ENCODE results near the gene NDFIP2. TPM values are rescaled to one million over a fixed set of nuclear protein-coding genes. Genes with fewer than 3 reads are reported as not detected.

Gene NDFIP2
- polyA plus RNA-seq, 2 of the 4 experiments (the other 2 are of a cell fraction): 23.2 to 39.9 TPM

DNA sequence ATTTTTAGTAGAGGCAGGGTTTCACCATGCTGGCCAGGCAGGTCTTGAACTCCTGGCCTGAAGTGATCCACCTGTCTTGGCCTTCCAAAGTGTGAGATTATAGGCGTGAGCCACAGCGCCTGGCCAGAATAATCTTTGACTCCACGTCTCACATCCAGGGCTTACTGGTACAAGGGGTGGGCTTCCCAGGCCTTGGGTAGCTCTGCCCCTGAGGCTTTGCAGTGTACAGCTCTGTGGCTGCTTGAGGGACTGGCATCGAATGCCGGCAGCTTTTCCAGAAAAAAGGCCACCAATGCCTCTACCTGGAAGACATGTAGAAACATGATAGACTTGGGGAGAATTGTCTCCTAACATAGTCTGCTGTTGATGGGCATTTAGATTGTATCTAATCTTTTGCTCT, 57.8 kb downstream of the NDFIP2 start:
- POLR2A ChIA-PET: no interaction called here
- WGBS (ENCODE audit: missing lambda C conversion rate): 86% methylated on average over 4 of the region's 5 CpGs
- Histone ChIP-seq H3K9me3 (no peaks in the 10 kb centered on the region), H3K27ac (no peak overlapping the region), H3K4me2 (no peak overlapping the region), H3K4me1 (peaks cover 5% of the 10 kb centered on the region; the same call in 2 of the 3 replicates), H3K4me3 (no peak overlapping the region)
- DNase-seq (ENCODE audit: low read depth in 1 of 2, low spot score in 1 of 2) (no peak), FAIRE-seq (no peak), ATAC-seq (no peak)
- no peak for TF ChIP-seq ESRRA (IDR thresholded peaks at IDR 0.05; ENCODE audit: borderline replicate concordance, low read length)
- no peak for TF ChIP-seq CBX8 (IDR thresholded peaks at IDR 0.05)
- TF ChIP-seq MYC (IDR thresholded peaks at IDR 0.05; ENCODE audit: borderline replicate concordance, low read length): no peak
- TF ChIP-seq TFCP2L1 (CRISPR knock-in tag; IDR thresholded peaks at IDR 0.05): no peak
- TF ChIP-seq, protein P1, sequence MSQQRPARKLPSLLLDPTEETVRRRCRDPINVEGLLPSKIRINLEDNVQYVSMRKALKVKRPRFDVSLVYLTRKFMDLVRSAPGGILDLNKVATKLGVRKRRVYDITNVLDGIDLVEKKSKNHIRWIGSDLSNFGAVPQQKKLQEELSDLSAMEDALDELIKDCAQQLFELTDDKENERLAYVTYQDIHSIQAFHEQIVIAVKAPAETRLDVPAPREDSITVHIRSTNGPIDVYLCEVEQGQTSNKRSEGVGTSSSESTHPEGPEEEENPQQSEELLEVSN (IDR thresholded peaks at IDR 0.05; ENCODE audit: borderline replicate concordance, low read depth): no peak
- TF ChIP-seq, protein P2, sequence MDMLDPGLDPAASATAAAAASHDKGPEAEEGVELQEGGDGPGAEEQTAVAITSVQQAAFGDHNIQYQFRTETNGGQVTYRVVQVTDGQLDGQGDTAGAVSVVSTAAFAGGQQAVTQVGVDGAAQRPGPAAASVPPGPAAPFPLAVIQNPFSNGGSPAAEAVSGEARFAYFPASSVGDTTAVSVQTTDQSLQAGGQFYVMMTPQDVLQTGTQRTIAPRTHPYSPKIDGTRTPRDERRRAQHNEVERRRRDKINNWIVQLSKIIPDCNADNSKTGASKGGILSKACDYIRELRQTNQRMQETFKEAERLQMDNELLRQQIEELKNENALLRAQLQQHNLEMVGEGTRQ (IDR thresholded peaks at IDR 0.05): no peak
- TF ChIP-seq EHMT2 (IDR thresholded peaks at IDR 0.05; ENCODE audit: low read depth): no peak
- TF ChIP-seq MAFK (IDR thresholded peaks at IDR 0.05; ENCODE audit: partially characterized antibody): no peak
- TF ChIP-seq GATA3 (IDR thresholded peaks at IDR 0.05; ENCODE audit: borderline replicate concordance): no peak
- TF ChIP-seq JUNB (IDR thresholded peaks at IDR 0.05): no peak
- no peak for TF ChIP-seq NR3C1 (IDR thresholded peaks at IDR 0.05)
- TF ChIP-seq FOSB (CRISPR knock-in tag; IDR thresholded peaks at IDR 0.05): no peak
- no peak for TF ChIP-seq CBX2 (IDR thresholded peaks at IDR 0.05; ENCODE audit: borderline replicate concordance, low read depth)
- TF ChIP-seq, protein P3, sequence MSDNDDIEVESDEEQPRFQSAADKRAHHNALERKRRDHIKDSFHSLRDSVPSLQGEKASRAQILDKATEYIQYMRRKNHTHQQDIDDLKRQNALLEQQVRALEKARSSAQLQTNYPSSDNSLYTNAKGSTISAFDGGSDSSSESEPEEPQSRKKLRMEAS (IDR thresholded peaks at IDR 0.05): no peak
- TF ChIP-seq, protein P4, sequence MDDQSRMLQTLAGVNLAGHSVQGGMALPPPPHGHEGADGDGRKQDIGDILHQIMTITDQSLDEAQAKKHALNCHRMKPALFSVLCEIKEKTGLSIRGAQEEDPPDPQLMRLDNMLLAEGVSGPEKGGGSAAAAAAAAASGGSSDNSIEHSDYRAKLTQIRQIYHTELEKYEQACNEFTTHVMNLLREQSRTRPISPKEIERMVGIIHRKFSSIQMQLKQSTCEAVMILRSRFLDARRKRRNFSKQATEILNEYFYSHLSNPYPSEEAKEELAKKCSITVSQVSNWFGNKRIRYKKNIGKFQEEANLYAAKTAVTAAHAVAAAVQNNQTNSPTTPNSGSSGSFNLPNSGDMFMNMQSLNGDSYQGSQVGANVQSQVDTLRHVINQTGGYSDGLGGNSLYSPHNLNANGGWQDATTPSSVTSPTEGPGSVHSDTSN (IDR thresholded peaks at IDR 0.05): no peak
- no peak for TF ChIP-seq HEYL (CRISPR knock-in tag; IDR thresholded peaks at IDR 0.05)
- no peak for TF ChIP-seq ZC3H11A (IDR thresholded peaks at IDR 0.05)
- TF ChIP-seq RCOR1 (IDR thresholded peaks at IDR 0.05; ENCODE audit: low read depth, low read length): no peak
- no peak for TF ChIP-seq HDAC2 (IDR thresholded peaks at IDR 0.05)
- CTCF ChIA-PET: interaction anchor here (1.1 to 4.7 kb wide), 4 partner anchors 37 to 147 kb away, joined by 3 to 52 read pairs (median 6); no protein-coding TSS in a partner anchor

DNA sequence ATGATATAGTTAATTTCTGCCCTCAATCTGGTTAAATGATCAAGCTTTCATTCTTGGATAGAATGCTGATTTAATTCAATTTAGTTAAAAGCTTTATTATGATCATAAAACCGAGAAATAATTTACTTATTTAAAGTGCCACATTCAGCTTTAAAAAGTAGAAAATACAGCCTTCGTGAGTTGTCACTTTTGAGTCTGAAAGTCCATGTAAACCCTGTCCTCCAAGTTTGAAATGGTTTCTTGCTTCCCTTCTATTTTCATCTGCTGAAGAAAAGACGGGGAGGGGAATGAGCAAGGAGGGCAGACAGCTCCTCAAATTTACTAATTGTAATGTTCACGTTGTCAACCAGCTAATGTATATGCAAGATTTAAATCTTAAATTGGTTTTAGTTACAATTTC, 59.5 kb downstream of the NDFIP2 start:
- H3K27ac ChIP-seq: no peak overlapping the region
- no peak for DNase-seq (ENCODE audit: low read depth in 1 of 2, low spot score in 1 of 2)
- POLR2A ChIA-PET: interaction anchor here (1.2 kb wide), 1 partner anchor 59 kb away, joined by 3 read pairs; no protein-coding TSS in a partner anchor
- H3K4me1 ChIP-seq: no peaks in the 10 kb centered on the region
- CTCF ChIA-PET: interaction anchor here (0.8 to 4.7 kb wide), 5 partner anchors 12 to 149 kb away, joined by 3 to 52 read pairs (median 3); no protein-coding TSS in a partner anchor
- ATAC-seq: no peak
- TF ChIP-seq, protein P5, sequence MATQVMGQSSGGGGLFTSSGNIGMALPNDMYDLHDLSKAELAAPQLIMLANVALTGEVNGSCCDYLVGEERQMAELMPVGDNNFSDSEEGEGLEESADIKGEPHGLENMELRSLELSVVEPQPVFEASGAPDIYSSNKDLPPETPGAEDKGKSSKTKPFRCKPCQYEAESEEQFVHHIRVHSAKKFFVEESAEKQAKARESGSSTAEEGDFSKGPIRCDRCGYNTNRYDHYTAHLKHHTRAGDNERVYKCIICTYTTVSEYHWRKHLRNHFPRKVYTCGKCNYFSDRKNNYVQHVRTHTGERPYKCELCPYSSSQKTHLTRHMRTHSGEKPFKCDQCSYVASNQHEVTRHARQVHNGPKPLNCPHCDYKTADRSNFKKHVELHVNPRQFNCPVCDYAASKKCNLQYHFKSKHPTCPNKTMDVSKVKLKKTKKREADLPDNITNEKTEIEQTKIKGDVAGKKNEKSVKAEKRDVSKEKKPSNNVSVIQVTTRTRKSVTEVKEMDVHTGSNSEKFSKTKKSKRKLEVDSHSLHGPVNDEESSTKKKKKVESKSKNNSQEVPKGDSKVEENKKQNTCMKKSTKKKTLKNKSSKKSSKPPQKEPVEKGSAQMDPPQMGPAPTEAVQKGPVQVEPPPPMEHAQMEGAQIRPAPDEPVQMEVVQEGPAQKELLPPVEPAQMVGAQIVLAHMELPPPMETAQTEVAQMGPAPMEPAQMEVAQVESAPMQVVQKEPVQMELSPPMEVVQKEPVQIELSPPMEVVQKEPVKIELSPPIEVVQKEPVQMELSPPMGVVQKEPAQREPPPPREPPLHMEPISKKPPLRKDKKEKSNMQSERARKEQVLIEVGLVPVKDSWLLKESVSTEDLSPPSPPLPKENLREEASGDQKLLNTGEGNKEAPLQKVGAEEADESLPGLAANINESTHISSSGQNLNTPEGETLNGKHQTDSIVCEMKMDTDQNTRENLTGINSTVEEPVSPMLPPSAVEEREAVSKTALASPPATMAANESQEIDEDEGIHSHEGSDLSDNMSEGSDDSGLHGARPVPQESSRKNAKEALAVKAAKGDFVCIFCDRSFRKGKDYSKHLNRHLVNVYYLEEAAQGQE (IDR thresholded peaks at IDR 0.05): no peak
- TF ChIP-seq HOXB5 (CRISPR knock-in tag; IDR thresholded peaks at IDR 0.05): no peak
- TF ChIP-seq, protein P4 (IDR thresholded peaks at IDR 0.05): no peak
- WGBS (ENCODE audit: missing lambda C conversion rate): 64% methylated on average over 4 of the region's 4 CpGs
- H3K4me3 ChIP-seq: no peak overlapping the region
- H3K4me2 ChIP-seq: no peak overlapping the region
- no peak for FAIRE-seq
- H3K9me3 ChIP-seq: no peaks in the 10 kb centered on the region

All from A549 (cell line).